Ovary (tissue), 9 donors: Measurements from ENCODE around the gene RTKN. TPM values are rescaled to one million over a fixed set of nuclear protein-coding genes. Genes with fewer than 3 reads are reported as not detected.

ENCODE experiments used
- DNase-seq, 5 donors: peaks; one replicate each; pipeline ENCODE4 v3.0.0-alpha.2; 2019 to 2020
- H3K27ac ChIP-seq, 2 donors: fragments of 200-600 bp; one replicate each; pipeline versions ENCODE4 v1.5.1 to v1.8.0; 2019 to 2022
- H3K27me3 ChIP-seq: fragments of 200-600 bp; one replicate; pipeline ENCODE4 v1.8.0; 2022
- H3K36me3 ChIP-seq: fragments of 200-600 bp; sonication (generic); one replicate; pipeline ENCODE4 v1.5.1; 2019
- H3K4me1 ChIP-seq: one replicate; pipeline ENCODE4 v1.8.1; 2013; ENCODE audit warnings: mild to moderate bottlenecking, moderate library complexity; ENCODE audit not compliant: insufficient read depth
- H3K4me3 ChIP-seq: fragments of 200-600 bp; sonication (generic); one replicate; pipeline ENCODE4 v1.5.1; 2017
- H3K9me3 ChIP-seq, 2 donors: fragments of 200-600 bp in 1 of 2; sonication (generic) in 1 of 2; one replicate each; pipeline versions ENCODE4 v1.5.1 to v1.8.1; 2013 to 2019; ENCODE audit warnings: mild to moderate bottlenecking in 1 of 2, moderate library complexity in 1 of 2
- CTCF ChIP-seq, 3 donors: fragments of 450-650 bp in 2 of 3; fragments of 200-600 bp in 1 of 3; IDR thresholded peaks; one replicate each; pipeline versions ENCODE4 v1.5.1 to v1.8.0; 2016 to 2022; ENCODE audit warnings: antibody characterized with exemption in 3 of 3, mild to moderate bottlenecking in 1 of 3
- EP300 ChIP-seq: sonication (generic); formaldehyde crosslinking; IDR thresholded peaks from one replicate; pipeline ENCODE4 v1.6.1; 2017; ENCODE audit warnings: antibody characterized with exemption
- POLR2A ChIP-seq: fragments of 450-650 bp; IDR thresholded peaks from one replicate; pipeline ENCODE4 v1.6.1; 2017; ENCODE audit warnings: antibody characterized with exemption, mild to moderate bottlenecking, moderate library complexity
- WGBS, 3 donors: extraction: QIAGEN DNeasy Blood & Tissue Kit in 1 of 3; methylation state at CpG; one replicate each; pipeline versions ENCODE4 v1.1.5 to v1.1.7; 2013 to 2017; 5-methylcytosine and 5-hydroxymethylcytosine counted together
- intact Hi-C, 4 donors: fragments of 100-400 bp; cut with DNase I; formaldehyde crosslinking; loops; one replicate each; pipeline versions ENCODE4 v1.11.0 to v1.15.1; 2022 to 2023
- polyA plus RNA-seq, 2 donors: library from polyadenylated mRNA; stranded (reverse); fragments of 200-250 nt in 1 of 2; fragments of 350-450 nt in 1 of 2; fragmentation: Illumina TruSeq in 1 of 2; extraction: RNeasy Lipid Tissue Mini Kit (QIAGEN cat#74804) in 1 of 2; gene quantifications; one replicate each; pipeline ENCODE4 v1.2.3, GENCODE V29; 2013 to 2014
- total RNA-seq, 7 donors: library from RNA; depleted of rRNA in 2 of 7; stranded (reverse); fragments of >200 nt in 2 of 7; fragmentation: NEBNext Ultra II Directional in 3 of 7; extraction: Animal tissue kit (Norgen Biotek cat#: 25700) in 3 of 7; gene quantifications; one replicate each; pipeline versions ENCODE4 v1.1.0 to v1.2.4, GENCODE V29; 2016 to 2023
- donor health status: DM: no; HTN: no; CAD: no; lungs with moderate emphysema.
- donor health status: DM: no; HTN: no; CAD: no.
- donor health status: Bipolar disorder and iron deficiency.
- donor health status: DM: yes; HTN: yes; CAD: no.
- donor health status: DM: no; HTN: no; CAD: no.
- donor health status: DM: yes; HTN: yes; CAD: no.

RTKN gene
- total and polyA plus RNA-seq, 9 donors, result 1.6 to 30.9 (median 11.5) TPM

- Histone ChIP-seq H3K27me3 (no peaks in the 10 kb centered on the region), H3K27ac (no peak overlapping the region), H3K4me3 (no peak overlapping the region), H3K9me3 (no peaks in the 10 kb centered on the region), H3K36me3 (no peaks in the 10 kb centered on the region), H3K4me1 (peaks cover 12% of the 10 kb centered on the region)
- intact Hi-C loops, result no loop called here
- TF ChIP-seq EP300 (no peak), POLR2A (no peak), CTCF (IDR thresholded peaks at IDR 0.05) (no peak)
- WGBS, 3 donors, result 80 to 87% (median 87%) methylated on average over 2 of the region's 2 CpGs
- DNase-seq, result no peak
Observed at GRCh38 chr2:74420006-74420405, 21.7 kb downstream of the RTKN start.

GRCh38 chr2:74419345-74419744 is 22.4 kb downstream of the RTKN start:
- 71 to 82% (median 76%) methylated on average over 1 of the region's 1 CpG for WGBS, 3 donors
- no peak for DNase-seq

GRCh38 chr2:74418312-74418711 is 23.4 kb downstream of the RTKN start:
- no peak overlapping the region for H3K27ac ChIP-seq
- no peak overlapping the region for H3K4me3 ChIP-seq
- H3K9me3 ChIP-seq, result no peaks in the 10 kb centered on the region
- H3K4me1 ChIP-seq, result peaks cover 22% of the 10 kb centered on the region
- WGBS, 3 donors, result 76 to 81% (median 81%) methylated on average over 27 of the region's 27 CpGs
- H3K27me3 ChIP-seq, result no peaks in the 10 kb centered on the region
- peak in 1 of 5 donors; percentile 45 for DNase-seq
- no peaks in the 10 kb centered on the region for H3K36me3 ChIP-seq
- TF ChIP-seq EP300 (no peak), CTCF (IDR thresholded peaks at IDR 0.05) (no peak), POLR2A (no peak)
- intact Hi-C loops, result no loop called here

More at GRCh38 chr2:74419345-74419744, 22.4 kb downstream of the RTKN start:
- intact Hi-C loops, result no loop called here
- no peaks in the 10 kb centered on the region for H3K27me3 ChIP-seq
- no peaks in the 10 kb centered on the region for H3K36me3 ChIP-seq
- H3K9me3 ChIP-seq, result no peaks in the 10 kb centered on the region
- no peak for TF ChIP-seq CTCF (IDR thresholded peaks at IDR 0.05)
- TF ChIP-seq POLR2A, result no peak
- no peak for TF ChIP-seq EP300
- H3K27ac ChIP-seq, result no peak overlapping the region
- H3K4me1 ChIP-seq, result peaks cover 19% of the 10 kb centered on the region
- no peak overlapping the region for H3K4me3 ChIP-seq

- 82 to 90% (median 87%) methylated on average over 6 of the region's 6 CpGs for WGBS, 3 donors
Observed at GRCh38 chr2:74417763-74418162, 24.0 kb downstream of the RTKN start.

More at GRCh38 chr2:74417763-74418162, 24.0 kb downstream of the RTKN start:
- no peak for DNase-seq
- H3K27me3 ChIP-seq, result no peaks in the 10 kb centered on the region
- H3K4me3 ChIP-seq, result no peak overlapping the region
- no peak overlapping the region for H3K27ac ChIP-seq
- H3K9me3 ChIP-seq, result no peaks in the 10 kb centered on the region
- no peaks in the 10 kb centered on the region for H3K36me3 ChIP-seq
- H3K4me1 ChIP-seq, result peaks cover 22% of the 10 kb centered on the region
- intact Hi-C loops, result no loop called here
- TF ChIP-seq POLR2A (no peak), CTCF (IDR thresholded peaks at IDR 0.05) (no peak), EP300 (no peak)
